ENCODE data around the gene PAM.

DNA sequence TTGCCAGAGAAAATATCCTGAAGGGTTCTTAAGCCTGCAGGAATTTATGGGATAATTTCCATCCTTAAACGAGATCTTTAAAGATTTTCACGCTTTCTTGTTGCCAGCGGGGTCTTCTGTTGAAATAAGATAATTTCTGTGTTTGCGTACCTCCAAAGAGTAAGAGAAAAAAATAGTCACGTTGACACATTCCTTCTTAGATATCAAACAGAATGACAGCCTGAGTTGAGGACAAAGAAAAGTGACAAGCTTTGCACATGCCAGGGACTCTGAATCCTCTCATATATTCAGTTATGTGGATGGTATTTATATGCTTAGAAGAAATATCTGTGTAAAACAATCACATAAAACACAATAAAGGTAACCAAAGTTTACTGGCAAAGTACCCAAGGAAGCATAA, 21.6 kb upstream of the PAM start:
- TF ChIP-seq CTCF (optimal IDR thresholded peaks at IDR 0.05 in 1 of 3, IDR thresholded peaks at IDR 0.05 in 1 of 3, conservative IDR thresholded peaks at IDR 0.05 in 1 of 3; ENCODE audit: extremely low read depth in 1 of 3, insufficient read depth in 2 of 3, low read length in 3 of 3) (no peak), EZH2 (IDR thresholded peaks at IDR 0.05; ENCODE audit: low read length) (no peak)
